Rectal smooth muscle tissue (tissue), 1 donor: ENCODE data around the gene LZIC.

ENCODE experiments used
- H3K27ac ChIP-seq: one replicate; pipeline ENCODE4 v1.7.0; 2013; ENCODE audit warnings: low read depth, low read length, inconsistent platforms
- H3K27me3 ChIP-seq: one replicate; pipeline ENCODE4 v1.7.0; 2013; ENCODE audit warnings: low read length; ENCODE audit not compliant: control insufficient read depth, insufficient read depth
- H3K36me3 ChIP-seq: one replicate; pipeline ENCODE4 v1.7.0; 2013; ENCODE audit warnings: low read length; ENCODE audit not compliant: control insufficient read depth, insufficient read depth
- H3K4me1 ChIP-seq: one replicate; pipeline ENCODE4 v1.7.0; 2013; ENCODE audit warnings: low read length; ENCODE audit not compliant: control insufficient read depth, insufficient read depth
- H3K4me3 ChIP-seq: one replicate; pipeline ENCODE4 v1.7.0; 2013; ENCODE audit warnings: low read length
- H3K9ac ChIP-seq: one replicate; pipeline ENCODE4 v1.7.0; 2013; ENCODE audit warnings: low read length

LZIC gene

GRCh38 chr1:9891207-9891606 lies 52.0 kb downstream of the LZIC start:
- Histone ChIP-seq H3K9ac (no peak overlapping the region), H3K27me3 (no peaks in the 10 kb centered on the region), H3K4me3 (no peak overlapping the region), H3K27ac (no peak overlapping the region), H3K4me1 (peaks cover 11% of the 10 kb centered on the region), H3K36me3 (no peaks in the 10 kb centered on the region)

- Histone ChIP-seq H3K9ac (no peak overlapping the region), H3K36me3 (no peaks in the 10 kb centered on the region), H3K27me3 (no peaks in the 10 kb centered on the region), H3K4me1 (peaks cover 11% of the 10 kb centered on the region), H3K27ac (no peak overlapping the region), H3K4me3 (no peak overlapping the region)
Measured at GRCh38 chr1:9890224-9890731, 52.9 kb downstream of the LZIC start.

GRCh38 chr1:9889411-9889810 lies 53.8 kb downstream of the LZIC start:
- Histone ChIP-seq H3K9ac (no peak overlapping the region), H3K4me3 (no peak overlapping the region), H3K36me3 (no peaks in the 10 kb centered on the region), H3K4me1 (peaks cover 11% of the 10 kb centered on the region), H3K27me3 (no peaks in the 10 kb centered on the region), H3K27ac (no peak overlapping the region)

- Histone ChIP-seq H3K27ac (no peak overlapping the region), H3K27me3 (no peaks in the 10 kb centered on the region), H3K4me3 (no peak overlapping the region), H3K4me1 (peaks cover 11% of the 10 kb centered on the region), H3K9ac (no peak overlapping the region), H3K36me3 (no peaks in the 10 kb centered on the region)
Measured at GRCh38 chr1:9888886-9889285, 54.3 kb downstream of the LZIC start.

GRCh38 chr1:9887070-9887469 lies 56.1 kb downstream of the LZIC start:
- H3K4me3 ChIP-seq, result no peak overlapping the region
- no peaks in the 10 kb centered on the region for H3K36me3 ChIP-seq
- peaks cover 11% of the 10 kb centered on the region for H3K4me1 ChIP-seq
- H3K9ac ChIP-seq, result no peak overlapping the region
- H3K27me3 ChIP-seq, result no peaks in the 10 kb centered on the region
- H3K27ac ChIP-seq, result no peak overlapping the region

- H3K9ac ChIP-seq, result no peak overlapping the region
Measured at GRCh38 chr1:9886092-9886742, 57.0 kb downstream of the LZIC start.

GRCh38 chr1:9884805-9885204 lies 58.4 kb downstream of the LZIC start:
- H3K4me1 ChIP-seq, result peaks cover 1% of the 10 kb centered on the region
- no peak overlapping the region for H3K27ac ChIP-seq
- no peaks in the 10 kb centered on the region for H3K36me3 ChIP-seq
- no peak overlapping the region for H3K9ac ChIP-seq
- H3K4me3 ChIP-seq, result no peak overlapping the region
- no peaks in the 10 kb centered on the region for H3K27me3 ChIP-seq

More at GRCh38 chr1:9886092-9886742, 57.0 kb downstream of the LZIC start:
- no peaks in the 10 kb centered on the region for H3K27me3 ChIP-seq
- no peak overlapping the region for H3K4me3 ChIP-seq
- no peaks in the 10 kb centered on the region for H3K36me3 ChIP-seq
- H3K27ac ChIP-seq, result no peak overlapping the region
- H3K4me1 ChIP-seq, result peaks cover 11% of the 10 kb centered on the region

GRCh38 chr1:9883585-9884449 lies 59.4 kb downstream of the LZIC start:
- no peak overlapping the region for H3K4me3 ChIP-seq
- no peak overlapping the region for H3K9ac ChIP-seq
- H3K27ac ChIP-seq, result no peak overlapping the region
- H3K36me3 ChIP-seq, result no peaks in the 10 kb centered on the region
- no peaks in the 10 kb centered on the region for H3K4me1 ChIP-seq
- no peaks in the 10 kb centered on the region for H3K27me3 ChIP-seq

- no peak overlapping the region for H3K27ac ChIP-seq
- H3K27me3 ChIP-seq, result no peaks in the 10 kb centered on the region
- no peaks in the 10 kb centered on the region for H3K36me3 ChIP-seq
- H3K4me3 ChIP-seq, result no peak overlapping the region
- no peak overlapping the region for H3K9ac ChIP-seq
- H3K4me1 ChIP-seq, result no peaks in the 10 kb centered on the region
Measured at GRCh38 chr1:9882945-9883303, 60.3 kb downstream of the LZIC start.

GRCh38 chr1:9882296-9882944 lies 60.8 kb downstream of the LZIC start:
- H3K4me1 ChIP-seq, result no peaks in the 10 kb centered on the region
- H3K36me3 ChIP-seq, result no peaks in the 10 kb centered on the region
- H3K27ac ChIP-seq, result no peak overlapping the region
- H3K9ac ChIP-seq, result no peak overlapping the region
- no peaks in the 10 kb centered on the region for H3K27me3 ChIP-seq
- no peak overlapping the region for H3K4me3 ChIP-seq

GRCh38 chr1:9881838-9882249 lies 61.3 kb downstream of the LZIC start:
- no peaks in the 10 kb centered on the region for H3K4me1 ChIP-seq

More at GRCh38 chr1:9881838-9882249, 61.3 kb downstream of the LZIC start:
- Histone ChIP-seq H3K36me3 (no peaks in the 10 kb centered on the region), H3K27ac (no peak overlapping the region), H3K4me3 (no peak overlapping the region), H3K27me3 (no peaks in the 10 kb centered on the region), H3K9ac (no peak overlapping the region)
